ENCODE results near the gene SGMS2. TPM values are rescaled to one million over a fixed set of nuclear protein-coding genes. Genes with fewer than 3 reads are reported as not detected.

Gene SGMS2
- total and polyA plus RNA-seq, 4 donors: 7.3 to 41.7 (median 14.1) TPM

DNA sequence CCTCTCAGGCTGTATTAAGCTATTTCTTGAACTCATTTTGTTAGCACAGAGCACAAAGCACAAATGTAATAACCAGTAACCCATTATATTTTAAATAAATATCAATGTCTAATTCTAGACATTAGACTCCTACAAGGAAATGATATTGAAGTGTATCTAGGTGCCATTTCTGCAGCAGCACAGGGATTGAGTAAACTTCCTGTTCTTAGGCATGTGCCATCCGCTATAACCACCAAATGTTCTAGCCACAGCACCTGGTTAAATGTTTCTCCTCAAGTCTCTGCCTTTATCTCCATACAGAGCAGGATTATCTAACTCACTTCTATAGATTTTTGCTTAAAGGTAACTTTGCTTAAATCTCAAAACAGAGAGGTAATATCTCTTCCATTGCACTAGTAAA, 51.4 kb downstream of the SGMS2 start:
- peaks cover 0 to 8% (median 1%) of the 10 kb centered on the region in 4 donors for H3K4me1 ChIP-seq (ENCODE audit: control insufficient read depth in 4 of 4, insufficient read depth in 4 of 4, low read length in 3 of 4)
- no peak overlapping the region for H3K9ac ChIP-seq (ENCODE audit: low read depth in 1 of 2, low read length in 2 of 2)
- DNase-seq (ENCODE audit: low spot score): no peak
- H3K9me3 ChIP-seq (ENCODE audit: control insufficient read depth in 4 of 4, low read length in 3 of 4): no peaks in the 10 kb centered on the region
- no peak overlapping the region for H3K4me3 ChIP-seq (ENCODE audit: low read depth in 1 of 3, low read length in 3 of 3)
- no peak overlapping the region for H3K27ac ChIP-seq (ENCODE audit: low read depth in 1 of 2, low read length in 2 of 2)
- no peaks in the 10 kb centered on the region for H3K27me3 ChIP-seq (ENCODE audit: control insufficient read depth in 4 of 4, insufficient read depth in 4 of 4, low read length in 3 of 4)
- H3K36me3 ChIP-seq (ENCODE audit: control insufficient read depth in 4 of 4, insufficient read depth in 3 of 4, low read depth in 1 of 4, low read length in 3 of 4): no peaks in the 10 kb centered on the region
- WGBS: 84% methylated on average over 1 of the region's 1 CpG
- no peak for TF ChIP-seq HNF4A (conservative IDR thresholded peaks at IDR 0.05)
- TF ChIP-seq JUND (IDR thresholded peaks at IDR 0.05): no peak
- TF ChIP-seq GABPA (IDR thresholded peaks at IDR 0.05 in 1 of 2, conservative IDR thresholded peaks at IDR 0.05 in 1 of 2): no peak
- no peak for TF ChIP-seq SP1 (IDR thresholded peaks at IDR 0.05)
- TF ChIP-seq MAX (IDR thresholded peaks at IDR 0.05): no peak
- no peak for TF ChIP-seq FOXA2 (IDR thresholded peaks at IDR 0.05)
- TF ChIP-seq RXRA (IDR thresholded peaks at IDR 0.05): no peak
- TF ChIP-seq YY1 (IDR thresholded peaks at IDR 0.05): no peak
- TF ChIP-seq TAF1 (conservative IDR thresholded peaks at IDR 0.05): no peak
- no peak for TF ChIP-seq FOXA1 (IDR thresholded peaks at IDR 0.05)
- no peak for TF ChIP-seq EGR1 (IDR thresholded peaks at IDR 0.05; ENCODE audit: low read depth in 2 of 2)
- no peak for TF ChIP-seq HNF4G (IDR thresholded peaks at IDR 0.05)
- no peak for TF ChIP-seq RAD21 (IDR thresholded peaks at IDR 0.05)
- TF ChIP-seq NR2F2 (IDR thresholded peaks at IDR 0.05): no peak

DNA sequence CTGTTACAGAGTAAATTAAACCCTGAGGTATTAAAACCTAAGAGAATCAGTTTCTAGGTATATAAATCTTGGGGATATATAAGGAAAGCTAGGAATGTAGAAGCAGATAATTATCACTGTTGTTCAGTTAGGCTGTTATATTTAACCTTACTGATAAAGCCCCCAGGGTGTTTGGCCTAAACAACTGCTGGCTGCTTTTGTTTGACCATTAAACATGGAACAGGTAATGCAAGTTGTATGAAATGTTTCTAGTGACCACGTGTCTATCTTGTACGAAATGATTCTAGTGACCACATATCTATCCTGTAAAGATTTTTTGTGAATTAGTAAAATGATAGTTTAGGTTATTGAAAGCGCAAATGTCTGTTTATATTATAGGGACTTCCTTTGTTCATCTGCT, 52.6 kb downstream of the SGMS2 start:
- Histone ChIP-seq H3K4me1 (ENCODE audit: control insufficient read depth in 4 of 4, insufficient read depth in 4 of 4, low read length in 3 of 4) (no peaks in the 10 kb centered on the region), H3K27ac (ENCODE audit: low read depth in 1 of 2, low read length in 2 of 2) (no peak overlapping the region), H3K4me3 (ENCODE audit: low read depth in 1 of 3, low read length in 3 of 3) (no peak overlapping the region), H3K9me3 (ENCODE audit: control insufficient read depth in 4 of 4, low read length in 3 of 4) (no peaks in the 10 kb centered on the region), H3K27me3 (ENCODE audit: control insufficient read depth in 4 of 4, insufficient read depth in 4 of 4, low read length in 3 of 4) (no peaks in the 10 kb centered on the region), H3K36me3 (ENCODE audit: control insufficient read depth in 4 of 4, insufficient read depth in 3 of 4, low read depth in 1 of 4, low read length in 3 of 4) (no peaks in the 10 kb centered on the region), H3K9ac (ENCODE audit: low read depth in 1 of 2, low read length in 2 of 2) (no peak overlapping the region)
- TF ChIP-seq JUND (IDR thresholded peaks at IDR 0.05) (no peak), CTCF (IDR thresholded peaks at IDR 0.05; ENCODE audit: low read depth, low read length, missing input control) (no peak)
- 69% methylated on average over 3 of the region's 3 CpGs for WGBS
- no peak for DNase-seq (ENCODE audit: low spot score)

- H3K9ac ChIP-seq (ENCODE audit: low read depth in 1 of 2, low read length in 2 of 2): no peak overlapping the region
- H3K9me3 ChIP-seq (ENCODE audit: control insufficient read depth in 4 of 4, low read length in 3 of 4): no peaks in the 10 kb centered on the region
- no peaks in the 10 kb centered on the region for H3K4me1 ChIP-seq (ENCODE audit: control insufficient read depth in 4 of 4, insufficient read depth in 4 of 4, low read length in 3 of 4)
- H3K27me3 ChIP-seq (ENCODE audit: control insufficient read depth in 4 of 4, insufficient read depth in 4 of 4, low read length in 3 of 4): no peaks in the 10 kb centered on the region
- no peak overlapping the region for H3K27ac ChIP-seq (ENCODE audit: low read depth in 1 of 2, low read length in 2 of 2)
- no peak for DNase-seq (ENCODE audit: low spot score)
- no peaks in the 10 kb centered on the region for H3K36me3 ChIP-seq (ENCODE audit: control insufficient read depth in 4 of 4, insufficient read depth in 3 of 4, low read depth in 1 of 4, low read length in 3 of 4)
- no peak overlapping the region for H3K4me3 ChIP-seq (ENCODE audit: low read depth in 1 of 3, low read length in 3 of 3)
- TF ChIP-seq RAD21 (IDR thresholded peaks at IDR 0.05): no peak
Observed at GRCh38 chr4:107885865-107886264, 61.1 kb downstream of the SGMS2 start.

GRCh38 chr4:107888237-107888636, 63.5 kb downstream of the SGMS2 start:
- TF ChIP-seq HNF4A (conservative IDR thresholded peaks at IDR 0.05) (no peak), EGR1 (IDR thresholded peaks at IDR 0.05; ENCODE audit: low read depth in 2 of 2) (no peak), NR2F2 (IDR thresholded peaks at IDR 0.05) (no peak), FOXA1 (IDR thresholded peaks at IDR 0.05) (no peak), HNF4G (IDR thresholded peaks at IDR 0.05) (no peak), FOXA2 (IDR thresholded peaks at IDR 0.05) (no peak), TAF1 (conservative IDR thresholded peaks at IDR 0.05) (no peak), YY1 (IDR thresholded peaks at IDR 0.05) (no peak), RXRA (IDR thresholded peaks at IDR 0.05) (no peak), CTCF (IDR thresholded peaks at IDR 0.05; ENCODE audit: low read depth, low read length, missing input control) (no peak), GABPA (IDR thresholded peaks at IDR 0.05 in 1 of 2, conservative IDR thresholded peaks at IDR 0.05 in 1 of 2) (no peak), SP1 (IDR thresholded peaks at IDR 0.05) (no peak), JUND (IDR thresholded peaks at IDR 0.05) (no peak), ATF3 (IDR thresholded peaks at IDR 0.05) (no peak)
- TF ChIP-seq, protein P1, sequence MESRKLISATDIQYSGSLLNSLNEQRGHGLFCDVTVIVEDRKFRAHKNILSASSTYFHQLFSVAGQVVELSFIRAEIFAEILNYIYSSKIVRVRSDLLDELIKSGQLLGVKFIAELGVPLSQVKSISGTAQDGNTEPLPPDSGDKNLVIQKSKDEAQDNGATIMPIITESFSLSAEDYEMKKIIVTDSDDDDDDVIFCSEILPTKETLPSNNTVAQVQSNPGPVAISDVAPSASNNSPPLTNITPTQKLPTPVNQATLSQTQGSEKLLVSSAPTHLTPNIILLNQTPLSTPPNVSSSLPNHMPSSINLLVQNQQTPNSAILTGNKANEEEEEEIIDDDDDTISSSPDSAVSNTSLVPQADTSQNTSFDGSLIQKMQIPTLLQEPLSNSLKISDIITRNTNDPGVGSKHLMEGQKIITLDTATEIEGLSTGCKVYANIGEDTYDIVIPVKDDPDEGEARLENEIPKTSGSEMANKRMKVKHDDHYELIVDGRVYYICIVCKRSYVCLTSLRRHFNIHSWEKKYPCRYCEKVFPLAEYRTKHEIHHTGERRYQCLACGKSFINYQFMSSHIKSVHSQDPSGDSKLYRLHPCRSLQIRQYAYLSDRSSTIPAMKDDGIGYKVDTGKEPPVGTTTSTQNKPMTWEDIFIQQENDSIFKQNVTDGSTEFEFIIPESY (IDR thresholded peaks at IDR 0.05): no peak
- H3K4me3 ChIP-seq (ENCODE audit: low read depth in 1 of 3, low read length in 3 of 3): no peak overlapping the region
- no peak overlapping the region for H3K27ac ChIP-seq (ENCODE audit: low read depth in 1 of 2, low read length in 2 of 2)
- no peak for DNase-seq (ENCODE audit: low spot score)
- H3K27me3 ChIP-seq (ENCODE audit: control insufficient read depth in 4 of 4, insufficient read depth in 4 of 4, low read length in 3 of 4): no peaks in the 10 kb centered on the region
- WGBS: 66% methylated on average over 2 of the region's 2 CpGs
- no peak overlapping the region for H3K9ac ChIP-seq (ENCODE audit: low read depth in 1 of 2, low read length in 2 of 2)
- peaks cover 0 to 1% (median 0%) of the 10 kb centered on the region in 4 donors for H3K4me1 ChIP-seq (ENCODE audit: control insufficient read depth in 4 of 4, insufficient read depth in 4 of 4, low read length in 3 of 4)
- H3K36me3 ChIP-seq (ENCODE audit: control insufficient read depth in 4 of 4, insufficient read depth in 3 of 4, low read depth in 1 of 4, low read length in 3 of 4): no peaks in the 10 kb centered on the region
- no peaks in the 10 kb centered on the region for H3K9me3 ChIP-seq (ENCODE audit: control insufficient read depth in 4 of 4, low read length in 3 of 4)
